T-helper 2 cell treated with Interferon-gamma antibody and Interleukin-4, amounts not matched to agents 100 ng/mL and 5 ng/mL, for 36 hours (primary cell): Measurements from ENCODE around the gene GPLD1. TPM values are rescaled to one million over a fixed set of nuclear protein-coding genes. Genes with fewer than 3 reads are reported as not detected.

ENCODE experiments used
- intact Hi-C: fragments of 100-400 bp; cut with micrococcal nuclease; formaldehyde crosslinking; loops from one replicate; pipeline ENCODE4 v1.15.1; 2023
- total RNA-seq: library from RNA; stranded (reverse); gene quantifications from 2 replicates; pipeline ENCODE4 v1.2.3, GENCODE V29; 2022

GPLD1 gene
- total RNA-seq, 1 donor from 2014 or later: 0.27 TPM

- intact Hi-C loops: no loop called here
Measured at GRCh38 chr6:24500683-24501082, 11.3 kb upstream of the GPLD1 start.

- intact Hi-C loops: loop anchor here (10.0 kb wide), 1 partner anchor 63 kb away; no protein-coding TSS in a partner anchor
Measured at GRCh38 chr6:24497254-24497970, 8.0 kb upstream of the GPLD1 start.

- intact Hi-C loops: loop anchor here (10.0 kb wide), 1 partner anchor 60 kb away; no protein-coding TSS in a partner anchor
Measured at GRCh38 chr6:24494821-24495795, 5.7 kb upstream of the GPLD1 start, which contains the start of gene ALDH5A1. Gene ALDH5A1, plus strand, starts transcription at chr6:24494969. Its CDS starts 28 bp downstream, at chr6:24494997.

- intact Hi-C loops: loop anchor here (10.0 kb wide), 1 partner anchor 59 kb away; no protein-coding TSS in a partner anchor
Measured at GRCh38 chr6:24493945-24494820, 4.8 kb upstream of the GPLD1 start.

- intact Hi-C loops: loop anchor here (10.0 kb wide), 1 partner anchor 58 kb away; no protein-coding TSS in a partner anchor
Measured at GRCh38 chr6:24492475-24492874, 3.1 kb upstream of the GPLD1 start.

- intact Hi-C loops: loop anchor here (10.0 kb wide), 1 partner anchor 56 kb away; no protein-coding TSS in a partner anchor
Measured at GRCh38 chr6:24490948-24491347, 1.6 kb upstream of the GPLD1 start.

- intact Hi-C loops: loop anchor here (10.0 kb wide), 1 partner anchor 55 kb away; no protein-coding TSS in a partner anchor
Measured at GRCh38 chr6:24489881-24490280, 503 bp upstream of the GPLD1 start.

GRCh38 chr6:24486065-24486464 lies 3.3 kb downstream of the GPLD1 start:
- intact Hi-C loops: no loop called here

GRCh38 chr6:24484657-24485323 lies 4.6 kb downstream of the GPLD1 start:
- intact Hi-C loops: no loop called here

GRCh38 chr6:24481449-24481848 lies 7.9 kb downstream of the GPLD1 start:
- intact Hi-C loops: no loop called here

GRCh38 chr6:24480705-24481104 lies 8.7 kb downstream of the GPLD1 start:
- intact Hi-C loops: no loop called here

- intact Hi-C loops: no loop called here
Measured at GRCh38 chr6:24478903-24479302, 10.5 kb downstream of the GPLD1 start.

- intact Hi-C loops: no loop called here
Measured at GRCh38 chr6:24477070-24477469, 12.3 kb downstream of the GPLD1 start.

- intact Hi-C loops: no loop called here
Measured at GRCh38 chr6:24476631-24477030, 12.7 kb downstream of the GPLD1 start.

GRCh38 chr6:24472181-24472580 lies 17.2 kb downstream of the GPLD1 start:
- intact Hi-C loops: no loop called here

GRCh38 chr6:24469811-24470210 lies 19.6 kb downstream of the GPLD1 start:
- intact Hi-C loops: no loop called here

GRCh38 chr6:24464253-24465038 lies 24.9 kb downstream of the GPLD1 start:
- intact Hi-C loops: no loop called here

- intact Hi-C loops: no loop called here
Measured at GRCh38 chr6:24460966-24461365, 28.4 kb downstream of the GPLD1 start.

- intact Hi-C loops: no loop called here
Measured at GRCh38 chr6:24458941-24459340, 30.4 kb downstream of the GPLD1 start.
